HepG2 (cell line): ENCODE results near the gene PACS1. TPM values are rescaled to one million over a fixed set of nuclear protein-coding genes. Genes with fewer than 3 reads are reported as not detected.

ENCODE experiments used
- ADNP ChIP-seq: sonication (generic); formaldehyde crosslinking; IDR thresholded peaks from 2 replicates; pipeline ENCODE4 v1.4.0; 2020; ENCODE audit warnings: missing genetic modification reagents
- ATF7 ChIP-seq, 2 experiments: fragments of 450-650 bp in 1 of 2; sonication (generic) in 1 of 2; formaldehyde crosslinking in 1 of 2; IDR thresholded peaks; 2 replicates each; pipeline versions ENCODE4 v1.4.0 to v1.6.1; 2016 to 2020; ENCODE audit warnings: antibody characterized with exemption in 1 of 2, mild to moderate bottlenecking in 1 of 2, missing genetic modification reagents in 1 of 2
- BCLAF1 ChIP-seq: fragments of 450-650 bp; IDR thresholded peaks from 2 replicates; pipeline ENCODE4 v1.6.1; 2017; ENCODE audit warnings: mild to moderate bottlenecking
- DZIP1 ChIP-seq: sonication (generic); formaldehyde crosslinking; IDR thresholded peaks from 2 replicates; pipeline ENCODE4 v1.5.0; 2020; ENCODE audit warnings: mild to moderate bottlenecking, missing genetic modification reagents
- FOXO1 ChIP-seq: sonication (generic); formaldehyde crosslinking; IDR thresholded peaks from 2 replicates; pipeline ENCODE4 v1.4.0; 2020; ENCODE audit warnings: missing genetic modification reagents
- MEIS1 ChIP-seq: sonication (generic); formaldehyde crosslinking; IDR thresholded peaks from 2 replicates; pipeline ENCODE4 v1.9.0; 2021; ENCODE audit warnings: mild to moderate bottlenecking, missing genetic modification reagents, moderate library complexity, borderline replicate concordance
- NKX3-1 ChIP-seq: sonication (generic); formaldehyde crosslinking; IDR thresholded peaks from 2 replicates; pipeline ENCODE4 v1.5.0; 2020; ENCODE audit warnings: missing genetic modification reagents
- NONO ChIP-seq, 2 experiments: fragments of 450-650 bp in 1 of 2; sonication (generic) in 1 of 2; formaldehyde crosslinking in 1 of 2; IDR thresholded peaks in 1 of 2; conservative IDR thresholded peaks in 1 of 2; 2 replicates each; pipeline versions ENCODE4 v1.6.1 to v1.8.0; 2017 to 2022; ENCODE audit warnings: mild to moderate bottlenecking in 1 of 2, missing genetic modification reagents in 1 of 2, moderate library complexity in 1 of 2
- SMAD1 ChIP-seq: sonication (generic); formaldehyde crosslinking; IDR thresholded peaks from 2 replicates; pipeline ENCODE4 v1.4.0; 2020; ENCODE audit warnings: missing genetic modification reagents, low read depth, mild to moderate bottlenecking, borderline replicate concordance
- TBX3 ChIP-seq: fragments of 450-650 bp; IDR thresholded peaks from 2 replicates; pipeline ENCODE4 v1.6.1; 2017; ENCODE audit warnings: antibody characterized with exemption, mild to moderate bottlenecking, inconsistent platforms, borderline replicate concordance
- TRAFD1 ChIP-seq: sonication (generic); formaldehyde crosslinking; IDR thresholded peaks from 2 replicates; pipeline ENCODE4 v1.5.1; 2020; ENCODE audit warnings: missing genetic modification reagents, mild to moderate bottlenecking, borderline replicate concordance
- ZBTB7A ChIP-seq: sonication (generic); formaldehyde crosslinking; IDR thresholded peaks from 2 replicates; pipeline ENCODE4 v1.8.0; 2022; ENCODE audit warnings: mild to moderate bottlenecking, missing genetic modification reagents
- ZNF235 ChIP-seq: sonication (generic); formaldehyde crosslinking; IDR thresholded peaks from 2 replicates; pipeline ENCODE4 v1.8.1; 2023; ENCODE audit warnings: mild to moderate bottlenecking, missing genetic modification reagents, borderline replicate concordance
- ZNF280D ChIP-seq: sonication (generic); formaldehyde crosslinking; IDR thresholded peaks from 2 replicates; pipeline ENCODE4 v1.5.1; 2020; ENCODE audit warnings: mild to moderate bottlenecking, missing genetic modification reagents
- ZNF430 ChIP-seq: sonication (generic); formaldehyde crosslinking; IDR thresholded peaks from 2 replicates; pipeline ENCODE4 v1.9.0; 2021; ENCODE audit warnings: mild to moderate bottlenecking, missing genetic modification reagents
- ZNF44 ChIP-seq: sonication (generic); formaldehyde crosslinking; IDR thresholded peaks from 2 replicates; pipeline ENCODE4 v1.5.1; 2020; ENCODE audit warnings: mild to moderate bottlenecking, missing genetic modification reagents
- ZNF496 ChIP-seq: sonication (generic); formaldehyde crosslinking; IDR thresholded peaks from 2 replicates; pipeline ENCODE4 v1.8.1; 2023; ENCODE audit warnings: mild to moderate bottlenecking, moderate library complexity, missing genetic modification reagents; ENCODE audit not compliant: insufficient replicate concordance
- polyA plus RNA-seq, 8 experiments: library from polyadenylated mRNA; depleted of rRNA in 3 of 8; stranded (reverse) in 7 of 8; unstranded in 1 of 8; fragments of >200 nt; fragmentation: Illumina TruSeq in 4 of 8; extraction: Trizol in 4 of 8; gene quantifications; 2 replicates each; pipeline versions ENCODE4 v1.2.1 to v1.2.3, GENCODE V29; 2011 to 2016; ENCODE audit warnings: low read depth in 4 of 8, missing spikeins in 1 of 8, mixed read lengths in 1 of 8; ENCODE audit not compliant: insufficient read depth in 1 of 8
- total RNA-seq, 5 experiments: library from RNA; depleted of rRNA; stranded (reverse); fragments of >200 nt; fragmentation: Illumina TruSeq; extraction: Trizol; gene quantifications; 2 replicates each; pipeline ENCODE4 v1.2.3, GENCODE V29; 2016; ENCODE audit warnings: low read depth in 1 of 5

PACS1 gene
- total and polyA plus RNA-seq, 2 of the 13 experiments (the other 11 are each of a cell fraction or from before 2014, with no cell fraction given): 7.6 to 8.6 TPM

- TF ChIP-seq ZNF496 (CRISPR knock-in tag): no peak
- TF ChIP-seq ZNF44 (CRISPR knock-in tag): no peak
- no peak for TF ChIP-seq FOXO1 (CRISPR knock-in tag)
- no peak for TF ChIP-seq ADNP (CRISPR knock-in tag)
- no peak for TF ChIP-seq ZBTB7A
- TF ChIP-seq SMAD1: 0 out of 2 replicates have a peak, but pooled peaks have one; percentile 26
- TF ChIP-seq ZNF235 (CRISPR knock-in tag): peak; percentile 86
- TF ChIP-seq ZNF280D (CRISPR knock-in tag): 0 out of 2 replicates have a peak, but pooled peaks have one; percentile 37
- TF ChIP-seq DZIP1 (CRISPR knock-in tag): no peak
- TF ChIP-seq NONO (IDR thresholded peaks at IDR 0.05): no peak
- no peak for TF ChIP-seq NONO (CRISPR knock-in tag; conservative IDR thresholded peaks at IDR 0.05)
- TF ChIP-seq ZNF430 (CRISPR knock-in tag): no peak
- TF ChIP-seq ATF7 (IDR thresholded peaks at IDR 0.05): no peak
- no peak for TF ChIP-seq ATF7 (CRISPR knock-in tag; IDR thresholded peaks at IDR 0.05)
- 0 out of 2 replicates have a peak, but pooled peaks have one; percentile 40 for TF ChIP-seq MEIS1 (CRISPR knock-in tag)
- no peak for TF ChIP-seq TRAFD1 (CRISPR knock-in tag)
- 0 out of 2 replicates have a peak, but pooled peaks have one; percentile 67 for TF ChIP-seq NKX3-1 (CRISPR knock-in tag)
- no peak for TF ChIP-seq TBX3
- no peak for TF ChIP-seq BCLAF1
Measured at GRCh38 chr11:66267379-66268243, 197.5 kb downstream of the PACS1 start (continued).
